HG03432 (cell line): ENCODE data around the gene PLD4.

ENCODE experiments used
- ATAC-seq: cut with Tn5 transposase; IDR thresholded peaks from one replicate; pipeline ENCODE4 v1.9.1; 2021; ENCODE audit warnings: mild to moderate bottlenecking, moderate library complexity; ENCODE audit not compliant: unreplicated experiment

Gene PLD4

DNA sequence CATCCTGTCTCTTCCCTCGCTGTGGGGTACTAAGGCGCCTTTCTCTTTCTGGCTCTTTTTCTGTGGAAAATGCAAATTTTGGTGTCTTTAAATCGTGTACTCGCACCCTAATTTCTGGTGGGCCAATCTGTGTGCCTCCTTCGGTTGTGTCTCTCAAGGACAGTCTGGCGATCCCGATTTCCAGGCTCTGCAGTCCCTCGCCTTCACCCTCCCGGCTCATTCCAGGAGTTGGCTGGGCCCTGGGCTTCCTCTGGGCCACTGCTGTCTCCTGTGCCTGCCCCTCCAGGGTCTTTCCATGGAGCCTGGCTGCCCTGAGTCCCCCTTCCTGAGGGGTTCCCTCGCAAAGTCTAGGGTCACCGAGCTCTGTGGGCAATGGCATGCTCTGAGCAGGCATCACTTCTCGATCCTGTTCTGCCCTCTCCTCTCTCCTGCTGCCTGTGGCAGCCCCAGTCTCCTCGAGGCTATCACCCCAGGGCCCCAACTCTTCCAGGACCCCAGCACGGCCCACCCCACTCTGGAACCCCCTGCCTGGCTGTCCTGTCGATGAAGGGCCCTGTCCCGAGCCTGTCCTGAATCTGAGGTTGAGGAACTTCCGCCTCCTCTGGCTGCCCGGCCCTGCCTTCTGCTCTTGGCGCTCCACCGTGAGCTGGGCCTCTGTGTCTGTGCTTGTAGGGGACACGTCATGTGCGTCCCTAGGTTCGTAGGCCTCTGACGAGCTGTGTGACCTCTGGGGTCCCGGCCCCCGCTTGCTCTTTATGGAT lies 29.4 kb downstream of the PLD4 start:
- ATAC-seq: no peak

DNA sequence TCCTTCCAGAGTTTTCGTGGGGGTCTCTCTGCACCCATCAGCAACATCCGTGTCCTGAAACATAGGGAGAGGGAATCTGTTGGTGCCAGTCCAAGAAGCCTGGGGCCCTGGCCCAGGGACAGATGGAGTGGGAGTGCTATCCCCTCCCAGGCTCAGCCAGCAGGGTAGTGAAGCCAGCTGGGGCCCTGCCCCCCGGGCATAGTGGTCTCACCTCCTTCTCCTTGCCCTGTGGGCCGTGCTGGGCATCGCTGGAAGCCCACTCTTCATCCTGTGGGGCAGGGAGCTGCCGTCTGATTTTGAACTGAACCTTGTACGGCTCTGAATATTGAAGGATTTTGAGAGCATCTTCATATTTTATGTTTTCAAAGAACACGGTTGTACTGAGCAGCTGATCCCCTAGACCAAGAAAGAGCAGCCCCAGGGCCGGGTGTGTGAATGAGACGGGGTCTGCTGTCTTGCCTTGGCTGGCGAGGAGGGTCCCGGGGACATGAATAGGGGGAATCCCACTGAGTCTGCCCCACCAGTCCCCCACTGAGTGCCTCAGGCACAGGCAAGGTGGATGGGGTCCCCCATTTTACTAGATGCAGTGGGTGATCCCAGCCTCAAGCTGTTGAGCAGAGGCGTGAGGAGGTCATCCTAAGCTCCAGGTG lies 30.2 kb downstream of the PLD4 start:
- ATAC-seq: no peak

DNA sequence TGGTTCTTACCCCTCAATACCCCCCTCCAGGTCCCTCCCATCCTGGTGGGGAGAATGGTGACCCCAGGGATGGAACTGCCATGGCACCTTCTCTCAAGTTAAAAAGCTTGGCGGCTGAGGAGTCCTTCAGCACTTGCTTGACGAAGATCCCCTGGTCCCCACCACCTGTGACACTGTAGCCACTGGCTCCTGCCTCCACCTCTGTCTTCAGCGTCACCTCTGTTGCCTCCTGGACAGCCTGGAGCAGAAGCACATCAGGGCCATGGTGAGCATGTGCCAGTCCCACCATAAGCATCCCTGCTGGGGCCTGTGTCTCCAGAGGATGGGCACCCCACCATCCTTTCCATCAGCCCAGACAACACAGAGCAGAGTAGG lies 30.7 kb downstream of the PLD4 start:
- no peak for ATAC-seq

DNA sequence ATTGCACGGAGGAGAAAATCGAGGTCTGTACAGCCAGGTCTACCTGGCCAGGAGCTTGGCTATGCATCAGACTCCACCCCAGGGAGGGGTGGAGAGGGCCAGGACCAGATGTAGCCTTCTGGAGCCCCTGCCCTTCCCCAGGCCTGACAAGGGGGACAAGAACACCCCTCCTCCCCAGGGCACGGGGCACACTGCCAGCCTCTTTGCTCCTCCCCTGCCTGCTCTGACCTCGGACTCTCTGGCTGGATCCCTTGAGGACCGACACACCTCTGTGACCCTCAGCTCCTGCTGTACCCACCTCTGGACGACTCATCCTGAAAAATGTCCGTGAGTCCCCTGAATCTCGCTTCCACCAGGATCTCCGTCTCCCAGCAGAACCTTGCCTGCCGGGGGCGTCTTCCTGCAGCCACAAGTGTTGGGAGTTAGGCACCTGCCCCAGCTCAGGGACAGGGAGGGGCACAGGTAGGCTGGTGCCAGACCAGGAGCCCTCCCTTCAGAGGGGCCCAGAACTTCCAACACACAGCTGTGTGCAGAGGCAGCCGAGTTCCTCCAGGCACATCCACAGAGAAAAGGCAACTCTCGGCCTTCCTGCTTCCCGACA lies 31.7 kb downstream of the PLD4 start:
- no peak for ATAC-seq

DNA sequence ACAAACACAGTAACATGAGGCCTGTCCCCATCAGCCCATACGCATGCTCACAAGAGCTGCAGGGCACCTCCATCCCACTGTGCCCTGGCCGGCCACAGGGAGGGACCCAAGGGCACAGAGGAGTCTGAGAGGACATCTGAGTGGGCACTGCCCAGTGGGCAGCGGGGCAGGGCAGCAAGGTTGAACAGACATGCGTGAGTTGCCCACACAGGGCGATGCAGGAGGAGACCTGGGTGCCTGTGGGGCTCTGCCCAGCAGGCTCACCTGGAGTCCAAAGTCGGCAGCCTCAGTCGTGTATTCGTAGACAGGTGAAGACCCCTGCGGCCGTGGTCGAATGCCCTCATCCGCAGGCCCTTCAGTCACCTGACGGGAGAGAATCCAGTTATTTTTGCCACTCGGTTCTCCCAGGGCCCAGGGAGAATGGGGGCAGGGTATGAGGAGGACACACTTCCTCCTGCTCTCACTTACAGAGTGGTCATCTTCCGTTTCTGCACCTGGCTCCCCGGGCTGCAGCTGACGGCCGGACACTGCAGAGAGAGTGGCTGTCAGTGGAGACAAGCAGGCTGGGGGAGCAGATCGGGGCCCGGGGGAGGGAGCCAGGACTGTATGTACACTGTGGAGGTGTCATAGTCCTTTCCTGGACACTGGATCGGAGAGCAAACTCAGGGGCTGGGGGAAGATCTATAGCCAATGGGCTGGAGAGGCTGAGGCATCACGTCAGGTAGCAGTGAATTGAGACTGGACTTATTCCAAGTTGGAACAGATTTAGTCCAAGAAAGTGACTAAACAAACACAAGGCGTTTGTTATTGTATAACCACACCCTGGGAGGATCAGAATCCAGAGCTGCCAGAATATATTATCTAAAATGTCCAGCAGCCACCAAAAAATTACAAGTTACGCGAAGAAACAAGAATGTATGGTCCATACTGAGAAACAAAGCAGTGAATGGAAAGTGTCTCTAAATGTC lies 32.8 kb downstream of the PLD4 start:
- ATAC-seq: no peak

DNA sequence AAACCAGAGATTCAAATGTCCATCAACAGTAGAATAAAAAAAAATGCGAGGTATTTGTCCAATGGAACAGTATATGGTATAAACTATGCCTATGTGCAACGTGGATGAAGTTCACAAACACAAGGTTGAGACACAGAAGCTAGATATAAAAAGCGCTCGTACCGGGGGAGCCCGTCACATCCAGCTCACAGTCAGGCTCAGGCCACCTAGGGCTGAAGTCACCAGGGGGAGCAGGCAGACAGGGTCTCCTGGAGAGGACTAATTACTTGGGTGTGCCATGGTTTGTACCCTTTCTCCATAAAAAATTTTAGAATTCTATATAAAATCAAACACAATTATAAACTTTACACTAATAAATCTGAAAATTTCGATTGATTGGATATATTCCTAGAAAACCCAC lies 39.9 kb downstream of the PLD4 start:
- ATAC-seq: no peak

DNA sequence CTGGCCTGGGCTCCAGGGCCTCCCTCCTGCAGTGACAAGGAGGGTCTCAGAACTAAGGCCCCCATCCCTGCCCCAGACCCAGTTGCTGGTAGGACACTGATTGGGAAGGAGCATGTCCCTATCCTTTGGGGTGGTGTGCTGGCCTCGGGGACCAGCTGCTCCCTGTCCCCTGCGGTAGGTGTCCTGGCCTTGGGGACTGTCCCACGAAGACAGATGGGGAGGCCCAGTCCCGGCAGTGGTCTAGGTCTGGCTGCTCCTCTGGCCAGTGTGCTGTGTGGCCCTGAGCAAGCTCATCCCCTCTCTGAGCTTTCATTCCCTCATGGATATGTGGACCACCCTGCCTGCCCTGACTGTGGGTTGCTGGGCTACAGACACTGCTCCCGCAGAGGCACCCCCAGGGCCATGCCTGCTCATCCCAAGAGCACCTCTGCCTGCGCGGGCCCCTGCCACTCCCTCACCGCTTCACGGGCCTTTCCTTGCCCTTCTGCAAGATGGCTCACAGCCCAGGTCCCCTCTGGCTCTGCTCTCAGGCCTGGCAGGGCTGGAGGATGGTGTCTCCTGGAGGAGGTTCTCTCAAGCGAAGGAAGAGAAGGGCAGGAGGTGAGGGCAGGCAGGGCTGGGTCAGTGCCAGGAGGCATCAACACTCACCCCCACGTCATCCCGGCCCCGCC lies 41.0 kb downstream of the PLD4 start:
- no peak for ATAC-seq

DNA sequence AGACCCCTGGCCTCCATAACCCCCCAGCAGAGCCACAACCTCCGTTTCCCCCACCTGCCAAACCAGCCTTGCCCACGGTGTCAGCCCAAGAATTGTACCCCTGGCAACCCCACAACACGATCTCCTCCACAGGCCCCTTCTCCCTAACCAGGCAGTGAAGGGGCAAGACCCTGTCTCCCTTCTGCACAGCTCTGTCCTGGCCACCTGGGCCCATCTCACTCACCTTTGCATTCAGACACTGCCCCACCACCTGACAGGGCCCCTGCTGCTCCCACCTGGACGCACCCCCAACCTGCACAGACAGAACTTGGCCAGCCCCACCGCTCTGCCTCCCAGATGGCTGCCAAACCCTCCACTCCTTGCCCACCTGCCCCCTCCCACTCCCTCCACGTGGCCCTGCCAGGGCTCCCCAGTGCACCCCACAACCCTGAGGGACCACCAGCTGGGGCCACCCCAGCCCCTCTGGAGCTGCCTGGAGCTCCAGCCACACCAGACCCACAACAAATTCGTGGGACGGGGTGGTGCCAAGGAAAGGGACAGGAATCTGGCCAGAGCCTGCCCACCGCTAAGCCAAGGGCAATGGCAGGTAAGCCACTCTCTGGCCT lies 41.7 kb downstream of the PLD4 start:
- no peak for ATAC-seq

DNA sequence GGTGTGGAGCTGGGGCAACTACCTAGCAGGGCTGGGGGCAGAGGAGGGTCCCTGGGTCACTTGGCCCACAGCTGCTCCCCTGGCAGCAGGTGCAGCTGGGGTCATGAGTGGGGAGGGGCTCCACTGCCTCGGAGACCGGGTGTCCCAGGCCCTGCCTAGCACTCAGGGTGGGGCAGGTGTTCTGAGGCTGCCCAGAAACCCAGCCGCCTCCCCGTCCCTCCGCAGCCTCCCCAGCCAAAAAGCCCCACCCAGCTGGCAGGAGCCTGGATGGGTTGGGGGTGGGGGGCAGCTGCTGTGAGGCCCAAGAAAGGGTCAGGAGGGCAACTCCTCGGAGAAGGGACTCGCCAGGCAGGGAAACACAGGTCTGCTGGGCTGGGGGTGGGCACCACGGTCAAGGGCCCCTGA lies 42.3 kb downstream of the PLD4 start:
- no peak for ATAC-seq

DNA sequence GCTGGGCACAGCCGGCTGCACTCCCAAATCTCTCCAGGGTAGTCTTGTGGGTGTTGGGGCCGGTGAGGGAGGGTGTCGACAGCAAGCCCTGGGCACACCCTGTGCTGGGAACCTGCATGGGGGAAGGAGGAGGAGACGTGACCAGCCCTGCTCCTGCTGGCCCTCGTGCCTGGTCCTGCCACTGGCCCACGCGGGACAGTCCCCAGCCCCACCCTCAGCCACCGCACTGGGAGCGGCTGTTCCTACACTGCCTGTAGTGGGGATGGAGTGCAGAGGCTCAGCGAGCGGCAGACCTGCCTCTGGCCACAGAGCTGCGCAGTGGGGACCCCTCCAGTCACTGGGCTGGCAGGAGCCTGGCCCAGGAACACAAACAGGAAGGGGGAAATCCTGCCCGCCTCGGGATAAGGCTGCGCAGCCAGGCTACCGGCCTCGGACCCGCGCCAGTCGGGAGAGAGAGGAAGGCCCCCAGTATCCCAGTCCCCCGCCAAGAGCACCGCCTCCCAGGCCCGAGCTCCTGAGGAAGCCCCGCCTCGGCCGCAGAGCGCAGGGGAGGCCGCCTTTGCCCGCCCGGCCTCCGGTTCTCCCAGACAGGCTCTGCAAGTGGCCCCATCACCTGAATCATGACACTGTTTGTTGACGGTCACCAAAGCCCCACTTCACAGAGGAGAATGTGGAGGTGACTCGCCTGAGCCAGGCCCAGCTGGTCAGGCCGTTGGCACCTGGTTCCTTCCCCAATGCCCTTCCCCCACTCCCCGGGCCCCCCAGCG lies 42.9 kb downstream of the PLD4 start:
- no peak for ATAC-seq

DNA sequence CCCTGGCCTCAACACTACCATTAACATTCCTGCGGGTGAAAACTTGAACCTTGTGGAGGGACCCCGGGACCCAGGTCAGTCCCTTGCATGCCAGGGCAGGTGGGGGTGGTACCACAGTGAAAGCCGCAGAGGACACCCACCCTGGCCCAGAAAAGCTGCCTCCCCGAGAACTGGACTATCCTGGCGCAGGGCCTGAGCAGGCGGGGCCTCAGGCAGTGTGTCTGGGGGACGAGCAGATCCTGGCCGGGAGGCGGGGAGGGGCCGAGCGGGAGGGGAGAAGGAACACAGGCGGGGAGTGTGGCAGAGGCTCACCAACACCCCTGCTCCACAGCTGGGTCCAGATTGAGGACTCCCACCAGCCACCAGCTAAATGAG lies 43.5 kb downstream of the PLD4 start:
- no peak for ATAC-seq

DNA sequence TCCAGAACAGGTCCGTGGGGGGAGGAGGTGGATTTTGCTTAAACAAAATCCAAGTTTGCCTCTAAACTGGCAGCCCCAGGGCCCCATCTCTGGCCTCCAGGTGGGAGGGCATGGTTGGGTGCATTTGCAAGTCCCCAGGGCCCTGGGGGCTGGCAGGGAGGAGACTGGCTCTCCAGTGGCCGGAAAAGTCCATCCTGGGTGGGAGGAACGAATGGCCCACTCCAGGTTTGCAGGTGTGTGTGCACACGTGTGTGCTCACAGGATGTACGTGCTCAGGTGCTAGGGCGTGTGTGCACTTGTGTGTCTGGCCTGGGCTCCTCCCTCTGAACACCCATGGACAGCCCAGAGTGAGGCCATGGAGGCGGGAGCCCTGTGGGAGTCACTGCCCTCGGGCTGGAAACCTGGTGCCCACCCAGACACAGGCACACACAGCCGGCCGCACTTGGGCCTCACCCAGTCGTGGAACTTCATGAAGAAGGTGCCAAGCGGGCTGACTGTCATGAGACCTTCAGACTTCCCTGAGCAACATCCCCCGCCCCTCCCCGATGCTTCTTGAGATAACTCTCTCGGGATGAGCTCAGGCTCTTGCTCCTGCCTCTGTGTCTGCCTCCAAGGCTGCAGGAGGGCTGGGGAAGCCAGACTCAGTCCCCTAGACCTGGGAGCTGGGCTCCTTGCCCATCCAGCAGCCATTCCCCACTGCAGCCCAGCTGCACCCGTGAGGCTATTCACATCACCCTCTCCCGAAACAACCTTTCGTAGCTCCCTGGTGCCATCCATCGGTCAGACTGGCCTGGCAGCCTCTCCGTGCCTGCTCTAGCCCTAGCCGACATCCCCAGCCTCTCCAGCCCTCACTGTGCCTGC lies 44.1 kb downstream of the PLD4 start:
- no peak for ATAC-seq

DNA sequence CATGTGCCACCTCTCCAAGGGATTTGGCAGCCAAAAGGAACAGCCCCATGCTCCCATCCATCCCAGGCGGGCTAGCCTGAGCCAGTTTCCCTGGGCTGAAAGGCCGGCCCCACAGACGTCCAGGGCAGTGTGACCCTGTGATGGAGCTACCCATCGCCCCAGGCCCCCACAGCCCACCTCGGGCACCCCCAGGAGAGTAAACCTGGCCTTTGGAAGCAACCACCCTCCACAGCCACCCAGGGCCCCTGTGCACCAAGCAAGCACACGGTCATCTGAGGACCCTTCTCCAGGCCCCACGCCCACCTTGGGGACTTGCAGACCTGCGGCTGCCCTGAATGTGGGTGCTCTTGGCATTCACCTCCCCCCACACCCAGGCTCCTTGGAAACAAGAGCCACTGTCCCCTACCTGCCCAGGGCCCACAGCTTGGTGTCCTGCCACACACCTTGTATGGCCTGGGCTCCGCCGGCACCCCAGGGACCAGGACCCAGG lies 45.1 kb downstream of the PLD4 start:
- no peak for ATAC-seq

DNA sequence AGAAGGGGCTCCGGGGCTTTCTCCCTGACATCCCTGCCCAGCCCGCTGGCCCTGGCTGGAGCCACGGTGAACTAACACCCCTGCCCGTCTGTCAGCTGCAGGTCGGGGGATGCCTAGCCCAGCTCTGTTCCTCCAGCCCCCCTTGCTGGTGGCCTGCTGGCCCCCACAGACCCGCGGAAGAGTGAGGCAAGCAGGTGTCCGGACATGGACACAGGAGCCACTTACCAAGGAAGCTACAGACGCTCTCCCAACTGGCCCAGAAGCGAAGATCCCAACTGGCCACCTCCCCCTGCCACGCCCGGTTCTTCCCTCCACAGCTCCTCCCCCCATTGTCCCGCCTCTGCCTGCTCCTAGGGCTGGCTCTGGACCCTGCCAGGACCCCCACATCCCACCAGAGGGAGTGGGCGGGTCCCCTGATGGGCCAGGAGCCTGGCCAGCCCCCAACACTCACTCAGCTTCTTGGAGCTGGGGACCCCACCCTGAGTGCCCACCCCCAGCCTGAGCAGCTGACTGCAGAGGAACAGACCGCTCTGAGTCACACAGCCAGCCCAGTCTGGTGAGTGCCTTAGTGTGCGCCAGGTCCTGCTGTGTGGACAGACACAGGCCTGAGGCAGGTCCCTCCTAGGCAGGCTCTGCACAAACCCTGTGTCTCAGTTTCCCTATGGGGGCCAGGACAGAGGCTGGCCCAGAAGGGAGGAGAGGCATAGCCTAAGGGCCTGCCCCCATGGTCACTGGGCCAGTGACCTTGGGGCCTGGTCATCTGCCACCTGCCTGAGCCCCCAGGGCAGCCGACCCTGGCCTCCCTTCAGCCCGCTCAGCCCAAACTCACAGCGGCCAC lies 45.8 kb downstream of the PLD4 start:
- ATAC-seq: no peak

DNA sequence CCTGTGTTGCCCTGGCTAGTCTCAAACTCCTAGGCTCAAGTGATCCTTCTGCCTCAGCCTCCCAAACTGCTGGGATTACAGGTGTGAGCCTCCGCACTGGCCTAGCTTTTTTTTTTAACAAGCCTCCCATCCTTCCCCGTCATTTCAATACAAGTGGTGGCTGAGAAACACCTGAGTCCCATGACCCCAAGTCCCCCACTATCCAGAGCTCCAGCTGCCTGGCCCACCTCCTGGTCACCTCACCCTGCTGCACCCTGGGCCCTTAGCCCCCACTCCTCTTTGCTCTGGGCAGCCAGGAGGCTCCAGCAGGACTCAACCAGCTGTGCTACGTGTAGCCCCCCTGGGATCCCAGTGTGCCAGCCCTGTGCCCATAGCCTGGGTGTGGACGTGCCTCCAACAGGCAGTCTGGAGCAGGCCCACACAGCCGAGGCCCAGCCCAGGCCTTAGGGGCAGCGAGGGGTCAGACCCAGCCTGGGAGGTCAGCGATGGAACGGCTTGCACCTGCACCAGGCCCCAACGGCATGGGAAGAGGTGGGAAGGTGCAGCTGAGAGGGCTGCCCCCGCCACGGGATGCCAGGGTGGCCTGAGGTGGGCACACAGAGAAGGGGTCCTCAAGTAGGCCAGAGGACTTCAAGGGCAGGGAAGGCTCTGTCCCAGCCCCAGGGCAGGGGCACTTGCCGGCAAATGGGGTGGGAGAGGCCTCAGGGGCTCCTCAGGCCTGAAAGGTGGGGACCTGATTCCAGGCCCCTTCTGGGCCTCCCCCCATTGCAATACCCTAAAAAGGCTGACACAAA lies 47.0 kb downstream of the PLD4 start:
- ATAC-seq: no peak

DNA sequence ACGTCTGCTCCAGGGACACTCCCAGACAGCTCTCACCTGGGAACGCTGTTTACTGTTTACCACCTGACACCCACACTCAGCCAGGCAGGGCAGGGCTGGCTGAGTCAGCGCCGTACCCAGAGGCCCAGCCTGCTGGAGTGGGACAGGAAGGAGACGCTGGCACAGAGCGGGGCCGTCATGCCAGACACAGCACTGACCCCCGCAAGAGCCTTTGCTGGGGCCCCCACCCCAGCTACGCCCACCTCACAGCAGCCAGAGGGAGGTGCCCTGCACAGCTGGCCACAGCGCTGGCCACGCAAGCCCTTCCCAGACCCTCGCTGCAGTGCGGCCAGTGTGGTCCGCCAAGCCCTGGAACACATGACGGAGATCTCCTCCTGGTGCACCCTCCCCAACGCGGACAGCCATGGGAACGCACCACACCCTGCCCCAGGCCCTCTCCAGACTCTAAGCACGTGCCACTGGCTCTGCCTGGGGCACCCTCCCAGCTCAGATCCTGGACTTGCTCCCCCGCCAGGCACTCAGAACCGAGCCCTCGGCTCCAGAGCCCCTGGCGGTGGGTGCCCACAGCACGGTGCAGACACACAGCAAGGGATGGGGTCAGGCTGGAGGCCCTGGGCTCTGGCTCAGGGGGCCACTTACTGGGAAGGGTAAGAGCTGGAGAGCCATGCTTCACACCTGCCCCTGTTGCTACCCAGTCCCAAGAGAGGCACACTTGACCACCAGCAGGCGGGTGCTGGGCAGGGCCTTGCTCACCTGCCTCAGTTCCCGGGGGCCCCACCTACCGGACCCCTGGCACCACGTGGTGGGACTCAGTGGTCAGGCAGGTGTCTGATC lies 47.8 kb downstream of the PLD4 start:
- no peak for ATAC-seq
